Kidney (tissue), 14 donors: Measurements from ENCODE around the gene TELO2. TPM values are rescaled to one million over a fixed set of nuclear protein-coding genes. Genes with fewer than 3 reads are reported as not detected.

ENCODE experiments used
- DNase-seq, 5 donors: peaks; one replicate each; pipeline ENCODE4 v3.0.0-alpha.2; 2013 to 2020
- FAIRE-seq: peaks from 2 replicates; lab custom pipeline; 2012; peaks lifted over from hg19 to GRCh38; lab: Jason Lieb, UNC
- H3K27ac ChIP-seq, 2 donors: one replicate each; pipeline ENCODE4 v1.7.0; 2013; ENCODE audit warnings: low read depth in 2 of 2, low read length in 2 of 2, inconsistent platforms in 1 of 2
- H3K27me3 ChIP-seq: one replicate; pipeline ENCODE4 v1.7.1; 2013; ENCODE audit warnings: low read length, inconsistent platforms; ENCODE audit not compliant: control insufficient read depth, insufficient read depth
- H3K36me3 ChIP-seq, 3 donors: one replicate each; pipeline versions ENCODE4 v1.7.0 to v1.7.1; 2013; ENCODE audit warnings: low read length in 3 of 3, control low read depth in 1 of 3, inconsistent platforms in 1 of 3; ENCODE audit not compliant: insufficient read depth in 3 of 3, control insufficient read depth in 2 of 3
- H3K4me1 ChIP-seq, 3 donors: one replicate each; pipeline versions ENCODE4 v1.7.0 to v1.7.1; 2013; ENCODE audit warnings: low read length in 3 of 3, inconsistent platforms in 1 of 3, low read depth in 1 of 3; ENCODE audit not compliant: control insufficient read depth in 2 of 3, insufficient read depth in 2 of 3
- H3K4me3 ChIP-seq, 3 donors: one replicate each; pipeline versions ENCODE4 v1.7.0 to v1.8.1; 2013; ENCODE audit warnings: low read length in 3 of 3, control low read depth in 1 of 3, inconsistent platforms in 1 of 3
- H3K9ac ChIP-seq, 3 donors: one replicate each; pipeline versions ENCODE4 v1.7.0 to v1.7.1; 2013; ENCODE audit warnings: low read length in 3 of 3, control low read depth in 1 of 3, inconsistent platforms in 1 of 3
- H3K9me3 ChIP-seq, 3 donors: one replicate each; pipeline versions ENCODE4 v1.7.0 to v1.7.1; 2013; ENCODE audit warnings: low read length in 3 of 3, control low read depth in 1 of 3, inconsistent platforms in 1 of 3; ENCODE audit not compliant: control insufficient read depth in 2 of 3, insufficient read depth in 1 of 3
- CTCF ChIP-seq: IDR thresholded peaks from 3 replicates; pipeline ENCODE4 v1.5.1; 2012; ENCODE audit warnings: mild to moderate bottlenecking, moderate library complexity, borderline replicate concordance; ENCODE audit not compliant: insufficient read depth; ENCODE audit errors: extremely low read depth
- intact Hi-C: fragments of 100-400 bp; cut with DNase I; formaldehyde crosslinking; loops from one replicate; pipeline ENCODE4 v1.11.1; 2022
- polyA plus RNA-seq: library from polyadenylated mRNA; stranded (reverse); fragments of 350-450 nt; fragmentation: Illumina TruSeq; extraction: RNeasy Lipid Tissue Mini Kit (QIAGEN cat#74804); gene quantifications from one replicate; pipeline ENCODE4 v1.2.3, GENCODE V29; 2014; ENCODE audit warnings: low read depth, low replicate concordance; ENCODE audit not compliant: insufficient read depth
- total RNA-seq: library from RNA; stranded (reverse); fragmentation: NEBNext Ultra II Directional; extraction: Animal tissue kit (Norgen Biotek cat#: 25700); gene quantifications from one replicate; pipeline ENCODE4 v1.2.1, GENCODE V29; 2021
- donor health status: control.
- donor health status: control.
- donor health status: control.
- donor health status: control.
- donor health status: control.
- donor health status: DM: yes; HTN: yes; CAD: no.
- donor health status: Normal renal cell carcinoma (clear cell type).

The TELO2 gene
- total and polyA plus RNA-seq, 2 donors from 2014 or later = 27.7 to 37.4 TPM

GRCh38 chr16:1494711-1495110 is 1.6 kb downstream of the TELO2 start:
- DNase-seq (peak in 2 of 5 donors; percentile 26 to 69), FAIRE-seq (no peak)
- Histone ChIP-seq H3K4me3 (no peak overlapping the region), H3K36me3 (no peaks in the 10 kb centered on the region), H3K27ac (no peak overlapping the region), H3K9me3 (no peaks in the 10 kb centered on the region), H3K4me1 (peaks cover 0 to 18% (median 3%) of the 10 kb centered on the region in 3 donors), H3K9ac (no peak overlapping the region), H3K27me3 (no peaks in the 10 kb centered on the region)
- intact Hi-C loops = no loop called here
- TF ChIP-seq CTCF = no peak

- peak in 1 of 5 donors; percentile 78 for DNase-seq
- H3K36me3 ChIP-seq = no peaks in the 10 kb centered on the region
These were observed 2.2 kb downstream of the TELO2 start for GRCh38 chr16:1495211-1495888.

GRCh38 chr16:1495889-1496262 is 2.7 kb downstream of the TELO2 start:
- no peaks in the 10 kb centered on the region for H3K36me3 ChIP-seq

More at GRCh38 chr16:1495211-1495888, 2.2 kb downstream of the TELO2 start:
- H3K9me3 ChIP-seq = no peaks in the 10 kb centered on the region
- H3K9ac ChIP-seq = no peak overlapping the region
- intact Hi-C loops = no loop called here
- H3K27ac ChIP-seq = no peak overlapping the region
- H3K4me3 ChIP-seq = no peak overlapping the region
- no peak for FAIRE-seq
- H3K4me1 ChIP-seq = peaks cover 0 to 18% (median 3%) of the 10 kb centered on the region in 3 donors
- no peak for TF ChIP-seq CTCF
- H3K27me3 ChIP-seq = no peaks in the 10 kb centered on the region

More at GRCh38 chr16:1495889-1496262, 2.7 kb downstream of the TELO2 start:
- DNase-seq (peak in 1 of 5 donors; percentile 76), FAIRE-seq (no peak)
- intact Hi-C loops = no loop called here
- H3K27me3 ChIP-seq = no peaks in the 10 kb centered on the region
- H3K27ac ChIP-seq = no peak overlapping the region
- no peak for TF ChIP-seq CTCF
- H3K9me3 ChIP-seq = no peaks in the 10 kb centered on the region
- H3K4me1 ChIP-seq = peaks cover 0 to 18% (median 3%) of the 10 kb centered on the region in 3 donors
- no peak overlapping the region for H3K9ac ChIP-seq
- H3K4me3 ChIP-seq = no peak overlapping the region
